CD14-positive monocyte (primary cell): ENCODE measurements around the gene PDE7B. TPM values are rescaled to one million over a fixed set of nuclear protein-coding genes. Genes with fewer than 3 reads are reported as not detected.

Source experiments
- DNase-seq, 3 donors: peaks; one replicate each; pipeline ENCODE4 v3.0.0-alpha.2; 2011 to 2022
- H2AFZ ChIP-seq: 2 replicates; pipeline ENCODE4 v1.6.0; 2012; ENCODE audit warnings: mild to moderate bottlenecking, low read depth, low read length, inconsistent platforms; ENCODE audit not compliant: insufficient read depth, poor library complexity, severe bottlenecking
- H3K27ac ChIP-seq, 2 donors: 1 replicate in 1 of 2; 2 replicates in 1 of 2; pipeline ENCODE4 v1.5.1; 2012 to 2013; ENCODE audit warnings: low read length in 2 of 2, control low read depth in 1 of 2, inconsistent platforms in 1 of 2, low read depth in 1 of 2, mild to moderate bottlenecking in 1 of 2
- H3K27me3 ChIP-seq, 2 donors: one replicate each; pipeline versions ENCODE4 v1.6.0 to v1.6.1; 2011 to 2013; ENCODE audit warnings: low read length in 2 of 2; ENCODE audit not compliant: control insufficient read depth in 2 of 2, insufficient read depth in 2 of 2
- H3K36me3 ChIP-seq, 2 donors: replicated peaks in 1 of 2; 1 replicate in 1 of 2; 2 replicates in 1 of 2; pipeline versions ENCODE4 v1.5.1 to v1.6.1; 2012 to 2013; ENCODE audit warnings: low read length in 2 of 2, control low read depth in 1 of 2, inconsistent platforms in 1 of 2, mild to moderate bottlenecking in 1 of 2; ENCODE audit not compliant: insufficient read depth in 2 of 2, control insufficient read depth in 1 of 2
- H3K4me1 ChIP-seq, 2 donors: 1 replicate in 1 of 2; 2 replicates in 1 of 2; pipeline versions ENCODE4 v1.5.1 to v1.6.1; 2012 to 2013; ENCODE audit warnings: low read length in 2 of 2, control low read depth in 1 of 2, inconsistent platforms in 1 of 2, mild to moderate bottlenecking in 1 of 2, moderate library complexity in 1 of 2; ENCODE audit not compliant: insufficient read depth in 2 of 2, control insufficient read depth in 1 of 2
- H3K4me2 ChIP-seq: replicated peaks from 2 replicates; pipeline ENCODE3; 2012; ENCODE audit warnings: low read length, moderate library complexity, mild to moderate bottlenecking; ENCODE audit not compliant: poor library complexity, severe bottlenecking; ENCODE audit errors: extremely low read depth
- H3K4me3 ChIP-seq, 3 experiments: fragments of 200-600 bp in 1 of 3; sonication (generic) in 1 of 3; replicated peaks in 1 of 3; 1 replicate in 2 of 3; 2 replicates in 1 of 3; pipeline ENCODE4 v1.5.1; 2011 to 2013; ENCODE audit warnings: low read length in 3 of 3, mild to moderate bottlenecking in 3 of 3, control low read depth in 2 of 3, low read depth in 2 of 3, inconsistent platforms in 1 of 3, moderate library complexity in 1 of 3
- H3K79me2 ChIP-seq: 2 replicates; pipeline ENCODE4 v1.6.0; 2012; ENCODE audit warnings: mild to moderate bottlenecking, control low read depth, inconsistent platforms, low read length, moderate library complexity; ENCODE audit not compliant: insufficient read depth
- H3K9ac ChIP-seq: 2 replicates; pipeline ENCODE4 v1.6.0; 2017; ENCODE audit warnings: low read length, mild to moderate bottlenecking; ENCODE audit not compliant: insufficient read depth, poor library complexity, severe bottlenecking
- H3K9me3 ChIP-seq, 2 donors: replicated peaks in 1 of 2; 1 replicate in 1 of 2; 2 replicates in 1 of 2; pipeline versions ENCODE4 v1.5.1 to v1.6.1; 2012 to 2013; ENCODE audit warnings: low read length in 2 of 2, control low read depth in 1 of 2; ENCODE audit not compliant: control insufficient read depth in 1 of 2, insufficient read depth in 1 of 2
- H4K20me1 ChIP-seq: 2 replicates; pipeline ENCODE4 v1.6.0; 2012; ENCODE audit warnings: mild to moderate bottlenecking, low read length, control low read depth, moderate library complexity; ENCODE audit not compliant: insufficient read depth
- H3K27ac Mint-ChIP-seq, 7 donors: one replicate each; pipeline ENCODE4 v1.8.0; 2020; ENCODE audit warnings: mild to moderate bottlenecking in 7 of 7, mixed read lengths in 7 of 7, moderate library complexity in 6 of 7, inconsistent platforms in 2 of 7
- H3K27me3 Mint-ChIP-seq, 3 donors: one replicate each; pipeline ENCODE4 v1.8.0; 2021 to 2022; ENCODE audit warnings: low read depth in 3 of 3, mild to moderate bottlenecking in 3 of 3, mixed read lengths in 3 of 3, moderate library complexity in 3 of 3, inconsistent platforms in 1 of 3
- H3K36me3 Mint-ChIP-seq, 2 donors: one replicate each; pipeline ENCODE4 v1.8.0; 2020; ENCODE audit warnings: mixed read lengths in 2 of 2, inconsistent platforms in 1 of 2, mild to moderate bottlenecking in 1 of 2
- H3K4me1 Mint-ChIP-seq: one replicate; pipeline ENCODE4 v1.8.0; 2020; ENCODE audit warnings: mild to moderate bottlenecking, mixed read lengths
- H3K4me3 Mint-ChIP-seq, 2 donors: one replicate each; pipeline ENCODE4 v1.8.0; 2020; ENCODE audit warnings: mild to moderate bottlenecking in 2 of 2, mixed read lengths in 2 of 2, moderate library complexity in 1 of 2
- H3K9me3 Mint-ChIP-seq, 7 donors: one replicate each; pipeline ENCODE4 v1.8.0; 2020 to 2022; ENCODE audit warnings: mixed read lengths in 7 of 7, mild to moderate bottlenecking in 6 of 7, moderate library complexity in 6 of 7, inconsistent platforms in 2 of 7
- WGBS: methylation state at CpG from one replicate; pipeline ENCODE4 v1.1.5; 2013; ENCODE audit warnings: missing lambda C conversion rate; ENCODE audit not compliant: insufficient coverage; 5-methylcytosine and 5-hydroxymethylcytosine counted together
- intact Hi-C, 2 donors: fragments of 100-400 bp; cut with micrococcal nuclease; formaldehyde crosslinking; loops; one replicate each; pipeline versions ENCODE4 v1.15.0 to v1.15.1; 2023
- polyA plus RNA-seq, 3 donors: library from polyadenylated mRNA; depleted of rRNA in 1 of 3; unstranded in 2 of 3; stranded (reverse) in 1 of 3; fragments of 300-500 nt in 2 of 3; fragments of >200 nt in 1 of 3; fragmentation: Illumina TruSeq in 2 of 3; gene quantifications; 1 replicate in 2 of 3; 2 replicates in 1 of 3; pipeline ENCODE4 v1.2.3, GENCODE V29; 2012 to 2021
- TF ChIP-seq, protein P1 (sequence below): fragments of 200-600 bp; IDR thresholded peaks from one replicate; pipeline ENCODE4 v1.8.0; 2022; ENCODE audit warnings: antibody characterized with exemption, mild to moderate bottlenecking

PDE7B gene
- polyA plus RNA-seq, 3 donors: 0.37 to 1.1 (median 0.89) TPM

DNA sequence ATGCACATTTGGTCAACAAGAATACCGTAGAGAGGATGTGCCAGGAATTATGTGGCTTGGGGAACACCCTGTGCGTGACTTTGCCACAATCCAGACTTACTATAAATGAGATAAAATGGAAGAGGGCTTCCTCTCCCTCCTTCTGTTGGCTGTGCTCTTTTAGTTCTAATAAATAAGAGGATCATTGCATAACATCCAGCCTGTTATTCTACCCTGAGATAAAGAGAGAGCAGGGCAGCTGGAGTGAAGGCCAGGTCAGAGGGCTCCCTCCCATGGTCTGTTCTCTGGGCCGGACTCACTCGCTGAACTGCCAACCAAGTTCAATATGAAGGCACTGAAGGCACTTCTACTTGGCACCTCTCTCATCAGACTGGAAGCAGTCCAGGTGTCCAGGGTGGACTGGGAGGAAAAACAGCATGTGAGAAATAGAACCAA is 306.9 kb downstream of the PDE7B start:
- Mint-ChIP-seq H3K4me3 (no peak overlapping the region), H3K27ac (peak overlapping the region in 1 of 7 donors; percentile 11), H3K36me3 (peaks cover 4 to 5% of the 10 kb centered on the region in 2 donors), H3K9me3 (peaks cover 7 to 17% (median 8%) of the 10 kb centered on the region in 7 donors), H3K4me1 (no peaks in the 10 kb centered on the region), H3K27me3 (no peaks in the 10 kb centered on the region)
- Histone ChIP-seq H4K20me1 (no peaks in the 10 kb centered on the region), H3K9ac (no peak overlapping the region), H2AFZ (no peak overlapping the region), H3K4me3 (no peak overlapping the region), H3K27me3 (no peaks in the 10 kb centered on the region), H3K36me3 (no peaks in the 10 kb centered on the region), H3K79me2 (no peaks in the 10 kb centered on the region), H3K4me2 (no peak overlapping the region), H3K4me1 (no peaks in the 10 kb centered on the region), H3K27ac (no peak overlapping the region), H3K9me3 (peaks cover 15 to 16% of the 10 kb centered on the region in 2 donors)
- no peak for DNase-seq
- intact Hi-C loops: no loop called here
- TF ChIP-seq, protein P1, sequence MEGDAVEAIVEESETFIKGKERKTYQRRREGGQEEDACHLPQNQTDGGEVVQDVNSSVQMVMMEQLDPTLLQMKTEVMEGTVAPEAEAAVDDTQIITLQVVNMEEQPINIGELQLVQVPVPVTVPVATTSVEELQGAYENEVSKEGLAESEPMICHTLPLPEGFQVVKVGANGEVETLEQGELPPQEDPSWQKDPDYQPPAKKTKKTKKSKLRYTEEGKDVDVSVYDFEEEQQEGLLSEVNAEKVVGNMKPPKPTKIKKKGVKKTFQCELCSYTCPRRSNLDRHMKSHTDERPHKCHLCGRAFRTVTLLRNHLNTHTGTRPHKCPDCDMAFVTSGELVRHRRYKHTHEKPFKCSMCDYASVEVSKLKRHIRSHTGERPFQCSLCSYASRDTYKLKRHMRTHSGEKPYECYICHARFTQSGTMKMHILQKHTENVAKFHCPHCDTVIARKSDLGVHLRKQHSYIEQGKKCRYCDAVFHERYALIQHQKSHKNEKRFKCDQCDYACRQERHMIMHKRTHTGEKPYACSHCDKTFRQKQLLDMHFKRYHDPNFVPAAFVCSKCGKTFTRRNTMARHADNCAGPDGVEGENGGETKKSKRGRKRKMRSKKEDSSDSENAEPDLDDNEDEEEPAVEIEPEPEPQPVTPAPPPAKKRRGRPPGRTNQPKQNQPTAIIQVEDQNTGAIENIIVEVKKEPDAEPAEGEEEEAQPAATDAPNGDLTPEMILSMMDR: no peak
- WGBS: 100% methylated on average over 1 of the region's 4 CpGs

DNA sequence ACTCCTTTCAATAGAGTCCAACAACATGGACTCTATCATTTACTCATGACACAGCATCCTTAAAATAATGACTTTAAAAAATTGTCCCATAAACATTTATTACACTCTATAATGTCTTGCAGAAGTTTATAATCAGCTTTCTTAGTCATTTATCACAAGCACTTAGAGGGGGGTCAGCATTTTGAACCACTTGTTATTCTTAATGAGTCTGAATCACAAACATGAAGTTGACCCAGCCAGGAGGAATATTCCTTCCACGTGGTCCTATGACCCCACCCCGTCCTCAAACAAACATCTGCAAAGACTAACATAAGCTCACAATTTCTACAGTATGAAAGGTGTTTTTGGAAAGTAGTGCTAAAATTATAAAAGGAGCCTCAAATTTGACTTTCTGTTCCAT is 307.5 kb downstream of the PDE7B start:
- H3K4me3 ChIP-seq: no peak overlapping the region
- intact Hi-C loops: no loop called here
- WGBS: no CpG with 5 or more reads among the region's 2 CpGs
- no peaks in the 10 kb centered on the region for H4K20me1 ChIP-seq
- no peak overlapping the region for H3K4me3 Mint-ChIP-seq
- H3K4me1 Mint-ChIP-seq: no peaks in the 10 kb centered on the region
- H3K27ac ChIP-seq: no peak overlapping the region
- no peaks in the 10 kb centered on the region for H3K27me3 Mint-ChIP-seq
- H3K27me3 ChIP-seq: no peaks in the 10 kb centered on the region
- H3K36me3 Mint-ChIP-seq: peaks cover 5 to 8% of the 10 kb centered on the region in 2 donors
- no peaks in the 10 kb centered on the region for H3K4me1 ChIP-seq
- no peak overlapping the region for H3K27ac Mint-ChIP-seq
- no peaks in the 10 kb centered on the region for H3K36me3 ChIP-seq
- H2AFZ ChIP-seq: no peak overlapping the region
- peaks cover 15 to 17% of the 10 kb centered on the region in 2 donors for H3K9me3 ChIP-seq
- no peak overlapping the region for H3K9ac ChIP-seq
- H3K9me3 Mint-ChIP-seq: peaks cover 7 to 19% (median 13%) of the 10 kb centered on the region in 7 donors
- TF ChIP-seq, protein P1: no peak
- no peaks in the 10 kb centered on the region for H3K79me2 ChIP-seq
- no peak for DNase-seq
- H3K4me2 ChIP-seq: no peak overlapping the region
